GM19238 (cell line): ENCODE data around the gene SPG7.

Experiments
- DNase-seq: peaks from one replicate; pipeline ENCODE4 v3.0.0; 2011; ENCODE audit warnings: low spot score; ENCODE audit not compliant: insufficient read length

Gene SPG7

DNA sequence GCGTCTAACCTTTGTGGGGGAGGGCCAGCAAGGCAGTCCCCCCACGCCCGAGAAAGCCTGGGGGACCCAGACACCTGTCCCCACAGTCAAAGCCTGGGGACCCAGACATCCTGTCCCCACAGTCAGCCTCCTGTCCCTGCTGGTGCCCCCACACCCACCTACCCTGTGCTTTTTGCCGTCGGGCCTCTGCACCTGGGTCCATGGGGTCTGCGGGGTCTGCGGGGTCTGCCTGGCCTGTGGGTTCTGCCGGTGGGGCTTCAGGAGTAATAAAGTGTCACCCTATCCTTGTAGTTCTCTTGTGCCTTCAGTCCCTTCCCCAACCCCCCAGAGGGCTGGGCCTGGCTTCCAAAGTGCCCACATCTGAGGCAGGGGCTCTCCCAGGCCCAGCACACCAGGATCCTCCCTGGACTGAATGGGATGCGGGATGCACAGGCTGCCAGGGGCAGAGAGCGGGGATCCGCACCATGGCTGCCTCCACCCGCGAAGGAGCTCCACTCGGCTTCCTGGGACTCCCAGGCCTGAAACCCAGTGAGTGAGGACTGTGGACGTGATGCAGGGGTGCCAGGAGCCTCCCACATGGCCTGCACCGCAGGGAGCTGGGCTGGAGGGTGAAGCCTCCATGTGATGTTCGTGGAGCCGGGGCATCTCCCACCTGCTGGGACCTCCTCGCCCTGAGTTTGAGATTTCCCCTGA, 88.9 kb downstream of the SPG7 start:
- DNase-seq, result no peak

DNA sequence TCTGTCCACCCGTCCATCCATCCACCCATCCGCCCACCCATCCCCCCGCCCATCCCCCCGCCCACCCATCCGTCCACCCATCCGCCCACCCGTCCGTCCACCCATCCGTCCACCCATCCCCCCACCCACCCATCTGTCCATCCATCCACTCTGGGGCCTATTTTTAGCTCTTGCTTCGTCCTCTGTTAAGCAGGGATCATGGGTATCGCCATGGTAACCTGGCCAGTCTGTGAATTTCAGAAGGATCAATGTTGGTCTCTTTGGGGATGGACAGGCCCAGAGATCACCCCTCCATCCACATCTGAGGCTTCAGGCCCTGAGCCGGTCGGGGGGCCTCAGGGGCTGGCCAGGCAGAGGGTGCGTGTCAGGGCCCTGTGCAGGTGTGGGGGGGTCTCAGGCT, 90.0 kb downstream of the SPG7 start:
- no peak for DNase-seq

DNA sequence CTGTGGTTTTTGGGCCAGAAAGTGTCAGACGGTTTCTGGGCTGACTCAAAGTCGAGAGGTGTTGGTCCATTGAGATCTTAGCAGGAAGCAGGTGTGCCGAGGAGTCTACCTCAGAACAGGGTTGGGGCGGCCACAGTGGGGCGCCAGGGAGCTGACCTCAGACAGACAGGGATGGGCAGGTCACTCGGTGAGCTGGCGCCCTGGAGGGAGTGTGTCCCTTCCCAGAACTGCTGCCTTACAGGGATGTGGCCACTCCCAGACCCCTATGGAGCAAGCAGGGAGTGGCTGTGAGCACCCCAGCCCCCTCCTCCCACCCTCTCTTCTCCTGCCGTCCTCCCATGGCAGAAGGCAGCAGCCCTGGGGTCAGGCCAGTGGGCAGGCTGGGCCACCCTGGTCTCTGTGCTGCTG, 91.3 kb downstream of the SPG7 start:
- DNase-seq, result no peak

GRCh38 chr16:89599902-89600301, 91.7 kb downstream of the SPG7 start:
- no peak for DNase-seq

- no peak for DNase-seq
Observed at GRCh38 chr16:89600427-89600826, 92.2 kb downstream of the SPG7 start.

- no peak for DNase-seq
Observed at GRCh38 chr16:89600956-89601355, 92.8 kb downstream of the SPG7 start.

DNA sequence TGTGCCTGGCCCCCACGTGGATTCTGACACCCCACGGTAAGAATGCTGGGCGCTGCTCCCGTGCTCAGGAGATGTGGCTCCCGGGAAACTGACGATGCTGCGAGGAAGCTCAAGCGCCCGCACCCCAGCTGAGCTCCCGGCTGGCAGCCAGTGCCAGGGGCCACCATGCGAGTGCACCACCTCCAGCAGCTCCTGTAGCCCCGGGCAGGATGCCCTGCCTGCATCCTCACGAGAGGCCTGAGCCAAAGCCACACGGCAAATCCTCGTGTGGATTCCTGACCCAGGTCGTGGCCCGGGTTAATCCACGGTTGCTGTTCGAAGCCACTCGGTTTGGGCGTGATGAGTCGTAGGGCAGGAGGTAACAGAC, 93.7 kb downstream of the SPG7 start:
- DNase-seq, result no peak

GRCh38 chr16:89602273-89602951, 94.2 kb downstream of the SPG7 start:
- DNase-seq, result no peak

DNA sequence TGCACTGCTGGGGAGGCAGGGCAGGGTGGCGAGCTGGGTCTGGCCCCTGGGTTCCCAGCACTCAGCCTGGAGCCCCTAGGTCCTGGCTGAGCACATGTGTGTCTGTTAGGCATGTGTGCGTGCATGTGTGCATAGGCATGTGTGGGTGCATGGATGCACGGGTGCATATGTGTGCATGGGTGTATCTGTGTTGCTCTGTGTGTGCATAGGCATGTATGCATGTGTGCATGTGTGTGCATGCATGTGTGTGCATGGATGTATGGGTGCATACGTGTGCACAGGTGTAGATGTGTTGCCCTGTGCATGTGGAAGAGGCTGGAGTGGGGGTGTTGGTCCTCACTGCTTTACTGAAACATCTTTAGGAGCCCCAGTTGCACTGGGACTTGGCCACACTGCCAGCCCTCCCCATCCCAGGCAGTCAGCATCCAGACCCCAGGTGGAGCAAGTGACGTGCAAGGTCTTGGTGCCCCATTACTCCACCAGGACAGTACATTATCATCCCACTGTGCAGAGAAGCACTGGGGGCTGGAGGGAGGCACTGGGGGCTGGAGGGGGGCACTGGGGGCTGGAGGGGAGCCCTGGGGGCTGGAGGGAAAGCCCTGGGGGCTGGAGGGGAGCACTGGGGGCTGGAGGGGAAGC, 94.9 kb downstream of the SPG7 start:
- DNase-seq, result no peak

DNA sequence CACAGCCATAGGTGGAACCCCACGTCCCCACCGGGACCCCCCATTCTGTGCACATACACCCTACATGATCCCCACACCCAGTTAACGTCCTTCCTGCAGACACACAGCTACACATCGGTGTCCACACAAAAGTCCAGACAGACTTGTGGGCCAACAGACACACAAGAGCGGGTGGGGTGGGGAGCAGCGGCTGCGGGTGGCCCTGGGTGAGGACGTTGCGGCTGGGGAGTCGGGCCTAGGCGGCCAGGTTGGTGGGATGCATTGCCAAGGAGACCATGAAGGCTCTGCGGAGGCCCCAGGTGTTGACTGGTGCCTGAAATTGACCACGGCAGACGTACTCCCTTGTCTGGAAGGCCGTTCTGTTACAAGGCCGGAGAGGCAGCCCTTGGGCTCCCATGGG, 96.6 kb downstream of the SPG7 start:
- no peak for DNase-seq

DNA sequence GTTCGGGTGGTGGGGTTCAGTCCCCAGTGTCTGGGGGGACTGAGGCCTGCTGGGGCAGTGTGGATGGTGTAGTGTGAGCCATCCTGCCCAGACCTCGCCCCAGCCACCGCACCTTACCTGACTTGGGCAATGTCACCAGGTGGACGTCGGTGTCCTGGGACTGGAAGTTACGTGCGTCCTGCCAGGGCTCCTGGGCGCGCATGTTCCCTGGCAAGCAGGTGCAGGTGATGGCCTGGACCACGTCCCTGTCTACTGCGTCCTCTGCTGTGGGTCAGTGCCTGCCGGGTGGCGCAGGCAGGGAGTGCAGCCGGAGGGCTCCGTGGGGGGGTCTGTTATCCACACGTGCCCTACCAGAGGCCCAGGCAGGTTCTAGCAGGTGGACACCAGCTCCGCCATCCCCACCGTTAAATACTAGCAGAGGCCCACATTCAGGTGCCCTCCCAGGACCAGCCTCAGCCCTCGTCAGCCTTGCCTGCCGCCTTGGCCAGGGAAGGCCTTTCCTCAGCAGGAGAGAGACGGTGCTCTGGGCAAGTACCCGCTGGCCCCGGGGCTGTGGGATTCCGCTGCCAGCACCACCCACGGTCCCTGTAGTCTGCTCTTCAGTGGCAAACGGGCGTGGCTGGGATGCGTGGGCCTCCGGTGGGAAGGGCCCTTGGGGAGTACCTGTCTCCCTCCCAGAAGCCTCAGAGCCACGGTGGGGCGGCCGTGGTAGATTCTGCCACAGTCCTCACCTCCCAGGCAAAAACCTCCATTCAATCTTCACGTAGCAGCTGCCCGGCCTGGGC, 97.2 kb downstream of the SPG7 start:
- no peak for DNase-seq

DNA sequence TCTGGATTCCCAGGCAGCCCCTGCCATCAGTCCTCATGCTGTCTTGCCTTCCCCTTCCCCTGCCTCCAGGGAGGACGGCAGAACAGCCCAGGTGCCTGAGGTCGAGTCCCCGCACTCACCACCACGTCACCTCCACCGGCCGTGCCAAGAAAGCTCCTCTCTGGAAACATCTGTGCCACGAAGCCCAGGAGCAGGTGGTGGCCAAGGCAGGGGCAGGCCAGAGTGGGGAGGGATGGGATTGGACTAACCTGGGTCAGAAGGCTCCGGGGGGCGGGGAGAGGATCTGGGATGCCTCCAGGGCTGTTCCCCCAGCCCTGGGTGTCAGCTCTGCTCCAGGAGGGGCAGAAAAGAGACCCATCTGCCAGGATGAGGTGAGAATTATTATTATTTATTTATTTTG, 97.8 kb downstream of the SPG7 start:
- DNase-seq, result no peak
